Measurements from ENCODE around the gene SEMA4D. TPM values are rescaled to one million over a fixed set of nuclear protein-coding genes. Genes with fewer than 3 reads are reported as not detected.

Gene SEMA4D
- total and polyA plus RNA-seq, 2 of the 13 experiments (the other 11 are each of a cell fraction or from before 2014, with no cell fraction given) = 0.13 to 0.16 TPM

GRCh38 chr9:89357331-89358197 is 140.3 kb downstream of the SEMA4D start (continued):
- no peak for TF ChIP-seq ZFP90 (CRISPR knock-in tag; IDR thresholded peaks at IDR 0.05; ENCODE audit: borderline replicate concordance)
- 0 out of 2 replicates have a peak, but pooled peaks have one; percentile 23 for TF ChIP-seq HIVEP1 (CRISPR knock-in tag; IDR thresholded peaks at IDR 0.05)
- no peak; the same call in 1 of the 2 replicates for TF ChIP-seq ZNF605 (CRISPR knock-in tag; IDR thresholded peaks at IDR 0.05)
- peak; percentile 82; the same call in 1 of the 2 replicates for TF ChIP-seq ZNF646 (CRISPR knock-in tag; IDR thresholded peaks at IDR 0.05)
- TF ChIP-seq ZNF766 (CRISPR knock-in tag; IDR thresholded peaks at IDR 0.05; ENCODE audit: borderline replicate concordance) = no peak
- no peak for TF ChIP-seq ZSCAN12 (CRISPR knock-in tag; IDR thresholded peaks at IDR 0.05)
- TF ChIP-seq ZKSCAN8 (CRISPR knock-in tag; IDR thresholded peaks at IDR 0.05; ENCODE audit: borderline replicate concordance) = peak; percentile 86
- 0 out of 2 replicates have a peak, but pooled peaks have one; percentile 34 for TF ChIP-seq ZNF598 (CRISPR knock-in tag; IDR thresholded peaks at IDR 0.05; ENCODE audit: borderline replicate concordance)
- TF ChIP-seq, protein P1, sequence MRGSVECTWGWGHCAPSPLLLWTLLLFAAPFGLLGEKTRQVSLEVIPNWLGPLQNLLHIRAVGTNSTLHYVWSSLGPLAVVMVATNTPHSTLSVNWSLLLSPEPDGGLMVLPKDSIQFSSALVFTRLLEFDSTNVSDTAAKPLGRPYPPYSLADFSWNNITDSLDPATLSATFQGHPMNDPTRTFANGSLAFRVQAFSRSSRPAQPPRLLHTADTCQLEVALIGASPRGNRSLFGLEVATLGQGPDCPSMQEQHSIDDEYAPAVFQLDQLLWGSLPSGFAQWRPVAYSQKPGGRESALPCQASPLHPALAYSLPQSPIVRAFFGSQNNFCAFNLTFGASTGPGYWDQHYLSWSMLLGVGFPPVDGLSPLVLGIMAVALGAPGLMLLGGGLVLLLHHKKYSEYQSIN (CRISPR knock-in tag; IDR thresholded peaks at IDR 0.05; ENCODE audit: borderline replicate concordance) = no peak
- peak; percentile 93 for TF ChIP-seq SOX13 (IDR thresholded peaks at IDR 0.05)
- TF ChIP-seq SOX13 (CRISPR knock-in tag; conservative IDR thresholded peaks at IDR 0.05 in 1 of 2, IDR thresholded peaks at IDR 0.05 in 1 of 2) = peak in 1 of 2 experiments; percentile 97; a peak in 2 of 4 replicates
- no peak for TF ChIP-seq ZBTB39 (CRISPR knock-in tag; IDR thresholded peaks at IDR 0.05)
- TF ChIP-seq AKAP8 (CRISPR knock-in tag; IDR thresholded peaks at IDR 0.05) = peak; percentile 27; the same call in 1 of the 2 replicates
- TF ChIP-seq ZSCAN21 (CRISPR knock-in tag; IDR thresholded peaks at IDR 0.05; ENCODE audit: borderline replicate concordance) = peak; percentile 83
- TF ChIP-seq ONECUT2 (CRISPR knock-in tag; IDR thresholded peaks at IDR 0.05) = peak; percentile 99
- TF ChIP-seq DNMT1 (CRISPR knock-in tag; IDR thresholded peaks at IDR 0.05) = 0 out of 2 replicates have a peak, but pooled peaks have one; percentile 23
- no peak for TF ChIP-seq PTBP1 (IDR thresholded peaks at IDR 0.05; ENCODE audit: low read depth, low read length, poor library complexity, severe bottlenecking)
- peak; percentile 90 for TF ChIP-seq HMG20A (CRISPR knock-in tag; IDR thresholded peaks at IDR 0.05; ENCODE audit: borderline replicate concordance)
